Natural killer cell (primary cell): ENCODE data around the gene PRRC2B. TPM values are rescaled to one million over a fixed set of nuclear protein-coding genes. Genes with fewer than 3 reads are reported as not detected.

Experiments
- ATAC-seq, 3 donors: fragments of 150-1000 bp in 2 of 3; fragments of 200-7000 bp in 1 of 3; cut with Tn5 transposase; 1 replicate in 1 of 3; 2 replicates in 2 of 3; pipeline ENCODE4 v1.10.0; 2021; ENCODE audit warnings: mild to moderate bottlenecking in 2 of 3, moderate library complexity in 2 of 3
- DNase-seq, 2 donors: peaks; one replicate each; pipeline versions ENCODE4 v3.0.0 to v3.0.0-alpha.2; 2013 to 2021; ENCODE audit warnings: mixed read lengths in 1 of 2
- H3K27ac ChIP-seq: one replicate; pipeline ENCODE4 v1.5.1; 2013; ENCODE audit warnings: mild to moderate bottlenecking, low read length
- H3K27me3 ChIP-seq: one replicate; pipeline ENCODE4 v1.6.1; 2013; ENCODE audit warnings: low read length; ENCODE audit not compliant: control insufficient read depth, insufficient read depth
- H3K36me3 ChIP-seq: one replicate; pipeline ENCODE4 v1.6.1; 2013; ENCODE audit warnings: low read length; ENCODE audit not compliant: control insufficient read depth, insufficient read depth
- H3K4me1 ChIP-seq: one replicate; pipeline ENCODE4 v1.6.1; 2013; ENCODE audit warnings: low read length; ENCODE audit not compliant: control insufficient read depth, insufficient read depth
- H3K4me3 ChIP-seq: one replicate; pipeline ENCODE4 v1.5.1; 2013; ENCODE audit warnings: low read length
- H3K9me3 ChIP-seq: one replicate; pipeline ENCODE4 v1.6.1; 2013; ENCODE audit warnings: low read length; ENCODE audit not compliant: control insufficient read depth, insufficient read depth
- H3K27ac Mint-ChIP-seq, 2 donors: one replicate each; pipeline ENCODE4 v1.8.0; 2022; ENCODE audit warnings: mild to moderate bottlenecking in 2 of 2, mixed read lengths in 2 of 2, moderate library complexity in 1 of 2
- H3K27me3 Mint-ChIP-seq, 2 donors: one replicate each; pipeline ENCODE4 v1.8.0; 2022; ENCODE audit warnings: low read depth in 2 of 2, mixed read lengths in 2 of 2
- H3K36me3 Mint-ChIP-seq: one replicate; pipeline ENCODE4 v1.8.0; 2022; ENCODE audit warnings: mixed read lengths
- H3K4me1 Mint-ChIP-seq, 2 donors: one replicate each; pipeline ENCODE4 v1.8.0; 2022; ENCODE audit warnings: mixed read lengths in 2 of 2
- H3K4me3 Mint-ChIP-seq: one replicate; pipeline ENCODE4 v1.8.0; 2022; ENCODE audit warnings: mild to moderate bottlenecking, moderate library complexity, mixed read lengths
- H3K9me3 Mint-ChIP-seq, 2 donors: one replicate each; pipeline ENCODE4 v1.8.0; 2022; ENCODE audit warnings: mixed read lengths in 2 of 2
- CTCF ChIP-seq: fragments of 200-600 bp; IDR thresholded peaks from one replicate; pipeline ENCODE4 v1.8.0; 2022; ENCODE audit warnings: antibody characterized with exemption
- WGBS: methylation state at CpG from one replicate; pipeline ENCODE4 v1.1.7; 2013; ENCODE audit warnings: missing lambda C conversion rate; ENCODE audit not compliant: insufficient coverage; 5-methylcytosine and 5-hydroxymethylcytosine counted together
- intact Hi-C: fragments of 100-400 bp; cut with micrococcal nuclease; formaldehyde crosslinking; loops from one replicate; pipeline ENCODE4 v1.14.2; 2022
- total RNA-seq, 4 donors: library from RNA; stranded (reverse); fragments of 120-200 nt in 1 of 4; gene quantifications; one replicate each; pipeline versions ENCODE4 v1.2.3 to v1.2.4, GENCODE V29; 2013 to 2022

The PRRC2B gene
- total RNA-seq, 3 donors from 2014 or later (not counting 1 experiment from before 2014, with no cell fraction given) = 249 to 275 (median 274) TPM

- ATAC-seq = no peak
- Mint-ChIP-seq H3K4me1 (peaks cover 6 to 22% of the 10 kb centered on the region in 2 donors), H3K27ac (peak overlapping the region in 1 of 2 donors; percentile 76), H3K4me3 (no peak overlapping the region), H3K27me3 (no peaks in the 10 kb centered on the region), H3K36me3 (peaks cover 10% of the 10 kb centered on the region), H3K9me3 (no peaks in the 10 kb centered on the region)
- no peaks in the 10 kb centered on the region for H3K4me1 ChIP-seq
- H3K4me3 ChIP-seq = no peak overlapping the region
- peaks cover 78% of the 10 kb centered on the region for H3K36me3 ChIP-seq
- intact Hi-C loops = no loop called here
- TF ChIP-seq CTCF = no peak
- WGBS = 95% methylated on average over 10 of the region's 10 CpGs
- no peaks in the 10 kb centered on the region for H3K9me3 ChIP-seq
- no peak for DNase-seq
- no peaks in the 10 kb centered on the region for H3K27me3 ChIP-seq
- H3K27ac ChIP-seq = no peak overlapping the region
Observed at GRCh38 chr9:131457746-131458145, 63.9 kb downstream of the PRRC2B start.

- intact Hi-C loops = no loop called here
- H3K9me3 ChIP-seq = no peaks in the 10 kb centered on the region
- no peaks in the 10 kb centered on the region for H3K27me3 ChIP-seq
- no peak overlapping the region for H3K4me3 Mint-ChIP-seq
- no peaks in the 10 kb centered on the region for H3K4me1 ChIP-seq
- WGBS = 96% methylated on average over 10 of the region's 10 CpGs
- no peaks in the 10 kb centered on the region for H3K27me3 Mint-ChIP-seq
- no peak overlapping the region for H3K4me3 ChIP-seq
- peaks cover 84% of the 10 kb centered on the region for H3K36me3 ChIP-seq
- H3K27ac Mint-ChIP-seq = peak overlapping the region in 1 of 2 donors; percentile 65
- ATAC-seq (no peak), DNase-seq (no peak)
- TF ChIP-seq CTCF = no peak
- peaks cover 5 to 16% of the 10 kb centered on the region in 2 donors for H3K4me1 Mint-ChIP-seq
- peaks cover 10% of the 10 kb centered on the region for H3K36me3 Mint-ChIP-seq
- no peak overlapping the region for H3K27ac ChIP-seq
- no peaks in the 10 kb centered on the region for H3K9me3 Mint-ChIP-seq
Observed at GRCh38 chr9:131459056-131459455, 65.2 kb downstream of the PRRC2B start.

- Histone ChIP-seq H3K4me1 (no peaks in the 10 kb centered on the region), H3K4me3 (no peak overlapping the region), H3K27me3 (no peaks in the 10 kb centered on the region), H3K27ac (no peak overlapping the region), H3K36me3 (peaks cover 86% of the 10 kb centered on the region), H3K9me3 (no peaks in the 10 kb centered on the region)
- no peak overlapping the region for H3K4me3 Mint-ChIP-seq
- DNase-seq (no peak), ATAC-seq (no peak)
- WGBS = 100% methylated on average over 1 of the region's 1 CpG
- no peak for TF ChIP-seq CTCF
- peaks cover 10% of the 10 kb centered on the region for H3K36me3 Mint-ChIP-seq
- H3K27ac Mint-ChIP-seq = peak overlapping the region; percentile 1 to 47
- peaks cover 5 to 16% of the 10 kb centered on the region in 2 donors for H3K4me1 Mint-ChIP-seq
- no peaks in the 10 kb centered on the region for H3K27me3 Mint-ChIP-seq
- intact Hi-C loops = no loop called here
- H3K9me3 Mint-ChIP-seq = no peaks in the 10 kb centered on the region
Observed at GRCh38 chr9:131461166-131461565, 67.3 kb downstream of the PRRC2B start.

GRCh38 chr9:131464354-131465000 lies 70.6 kb downstream of the PRRC2B start:
- no peak overlapping the region for H3K27ac ChIP-seq
- no peaks in the 10 kb centered on the region for H3K9me3 ChIP-seq
- Mint-ChIP-seq H3K27ac (peak overlapping the region in 1 of 2 donors; percentile 14), H3K9me3 (no peaks in the 10 kb centered on the region), H3K4me1 (peaks cover 6 to 10% of the 10 kb centered on the region in 2 donors), H3K36me3 (peaks cover 10% of the 10 kb centered on the region), H3K27me3 (no peaks in the 10 kb centered on the region), H3K4me3 (no peak overlapping the region)
- no peak for TF ChIP-seq CTCF
- 96% methylated on average over 23 of the region's 24 CpGs for WGBS
- no peaks in the 10 kb centered on the region for H3K27me3 ChIP-seq
- H3K4me1 ChIP-seq = no peaks in the 10 kb centered on the region
- ATAC-seq = no peak
- DNase-seq = no peak
- peaks cover 83% of the 10 kb centered on the region for H3K36me3 ChIP-seq
- H3K4me3 ChIP-seq = no peak overlapping the region
- intact Hi-C loops = no loop called here
